H9 (cell line): Measurements from ENCODE around the gene TSPEAR. TPM values are rescaled to one million over a fixed set of nuclear protein-coding genes. Genes with fewer than 3 reads are reported as not detected.
A peak's percentile ranks its signal among the peaks of the same experiment; 100 is the strongest.

Source experiments
- DNase-seq: peaks from one replicate; pipeline ENCODE4 v3.0.0-alpha.2; 2017
- H2AFZ ChIP-seq: one replicate; pipeline ENCODE4 v1.6.1; 2013; ENCODE audit warnings: mild to moderate bottlenecking, low read length, control low read depth, moderate library complexity
- H2AK5ac ChIP-seq: 2 replicates; pipeline ENCODE4 v1.6.1; 2013; ENCODE audit warnings: low read length, control low read depth, mixed read lengths; ENCODE audit not compliant: insufficient read length
- H2BK120ac ChIP-seq: one replicate; pipeline ENCODE4 v1.6.1; 2013; ENCODE audit warnings: low read depth, mild to moderate bottlenecking, low read length, control low read depth, inconsistent platforms; ENCODE audit not compliant: poor library complexity, severe bottlenecking
- H2BK12ac ChIP-seq: 2 replicates; pipeline ENCODE4 v1.6.1; 2013; ENCODE audit warnings: low read length, control low read depth, mixed read lengths, low read depth; ENCODE audit not compliant: insufficient read length
- H2BK15ac ChIP-seq: 2 replicates; pipeline ENCODE4 v1.6.1; 2013; ENCODE audit warnings: low read depth, low read length, control low read depth
- H2BK20ac ChIP-seq: one replicate; pipeline ENCODE4 v1.6.1; 2013; ENCODE audit warnings: low read depth, mild to moderate bottlenecking, low read length, control low read depth, inconsistent platforms; ENCODE audit not compliant: poor library complexity, severe bottlenecking
- H2BK5ac ChIP-seq: 2 replicates; pipeline ENCODE4 v1.6.1; 2013; ENCODE audit warnings: low read length, control low read depth, mixed read lengths; ENCODE audit not compliant: insufficient read length
- H3K14ac ChIP-seq: 2 replicates; pipeline ENCODE4 v1.6.1; 2013; ENCODE audit warnings: low read length, control low read depth; ENCODE audit not compliant: insufficient read depth
- H3K18ac ChIP-seq: 2 replicates; pipeline ENCODE4 v1.6.1; 2013; ENCODE audit warnings: low read depth, mild to moderate bottlenecking, mixed read lengths, low read length, control low read depth; ENCODE audit not compliant: insufficient read length
- H3K23ac ChIP-seq: 2 replicates; pipeline ENCODE4 v1.6.1; 2013; ENCODE audit warnings: low read length, control low read depth, mixed read lengths, low read depth; ENCODE audit not compliant: insufficient read length
- H3K23me2 ChIP-seq: 2 replicates; pipeline ENCODE4 v1.6.1; 2013; ENCODE audit warnings: low read depth, mild to moderate bottlenecking, mixed read lengths, low read length, control low read depth; ENCODE audit not compliant: insufficient read length, poor library complexity, severe bottlenecking
- H3K27ac ChIP-seq: 2 replicates; pipeline ENCODE4 v1.5.1; 2013; ENCODE audit warnings: low read length, control low read depth, mixed read lengths, low read depth; ENCODE audit not compliant: insufficient read length
- H3K27me3 ChIP-seq: 2 replicates; pipeline ENCODE4 v1.6.1; 2013; ENCODE audit warnings: low read length, control low read depth, inconsistent platforms; ENCODE audit not compliant: insufficient read depth
- H3K4ac ChIP-seq: 2 replicates; pipeline ENCODE4 v1.6.1; 2013; ENCODE audit warnings: low read depth, mild to moderate bottlenecking, control low read depth, inconsistent platforms, low read length, moderate library complexity
- H3K4me1 ChIP-seq: 2 replicates; pipeline ENCODE4 v1.6.1; 2013; ENCODE audit warnings: low read length, control low read depth, inconsistent platforms; ENCODE audit not compliant: insufficient read depth
- H3K4me2 ChIP-seq: 2 replicates; pipeline ENCODE4 v1.6.1; 2013; ENCODE audit warnings: low read length, control low read depth, mixed read lengths; ENCODE audit not compliant: insufficient read length, insufficient read depth
- H3K56ac ChIP-seq: 2 replicates; pipeline ENCODE4 v1.6.1; 2013; ENCODE audit warnings: low read depth, mild to moderate bottlenecking, mixed read lengths, low read length, control low read depth; ENCODE audit not compliant: insufficient read length
- H3K79me1 ChIP-seq: 2 replicates; pipeline ENCODE4 v1.6.1; 2013; ENCODE audit warnings: low read depth, mild to moderate bottlenecking, moderate library complexity, low read length, control low read depth, inconsistent platforms; ENCODE audit not compliant: insufficient read depth, poor library complexity, severe bottlenecking
- H3K79me2 ChIP-seq: 2 replicates; pipeline ENCODE4 v1.6.1; 2013; ENCODE audit warnings: low read length, control low read depth, inconsistent platforms; ENCODE audit not compliant: insufficient read depth
- H3K9ac ChIP-seq: 2 replicates; pipeline ENCODE4 v1.6.1; 2013; ENCODE audit warnings: low read length, control low read depth, mixed read lengths; ENCODE audit not compliant: insufficient read length; ENCODE audit errors: extremely low read depth
- H3K9me3 ChIP-seq: one replicate; pipeline ENCODE4 v1.6.1; 2013; ENCODE audit warnings: low read depth, low read length, inconsistent platforms; ENCODE audit not compliant: control insufficient read depth
- H3T11ph ChIP-seq: one replicate; pipeline ENCODE4 v1.6.1; 2013; ENCODE audit warnings: mild to moderate bottlenecking, low read length, control low read depth, inconsistent platforms
- H4K20me1 ChIP-seq: one replicate; pipeline ENCODE4 v1.6.1; 2013; ENCODE audit not compliant: control insufficient read depth, insufficient read length, insufficient read depth
- H4K5ac ChIP-seq: 2 replicates; pipeline ENCODE4 v1.6.1; 2013; ENCODE audit warnings: low read depth, mild to moderate bottlenecking, mixed read lengths, low read length, control low read depth; ENCODE audit not compliant: insufficient read length
- H4K8ac ChIP-seq: replicated peaks from 2 replicates; pipeline ENCODE4 v1.6.1; 2013; ENCODE audit warnings: low read length, control low read depth, mixed read lengths, low read depth; ENCODE audit not compliant: insufficient read length
- H4K91ac ChIP-seq: 2 replicates; pipeline ENCODE4 v1.6.1; 2013; ENCODE audit warnings: low read depth, mild to moderate bottlenecking, moderate library complexity, mixed read lengths, low read length, control low read depth; ENCODE audit not compliant: insufficient read length
- H3K27ac Mint-ChIP-seq, 3 experiments: 2 replicates in 2 of 3; 3 replicates in 1 of 3; pipeline ENCODE4 v1.8.0; 2020 to 2021; ENCODE audit warnings: mixed read lengths in 3 of 3, mild to moderate bottlenecking in 1 of 3, moderate library complexity in 1 of 3
- H3K27me3 Mint-ChIP-seq: 2 replicates; pipeline ENCODE4 v1.8.0; 2021; ENCODE audit warnings: low read depth, mild to moderate bottlenecking, moderate library complexity, mixed read lengths
- H3K36me3 Mint-ChIP-seq, 3 experiments: 2 replicates in 2 of 3; 3 replicates in 1 of 3; pipeline ENCODE4 v1.8.0; 2020 to 2021; ENCODE audit warnings: low read depth in 3 of 3, mixed read lengths in 3 of 3; ENCODE audit not compliant: insufficient read depth in 1 of 3
- H3K4me1 Mint-ChIP-seq, 2 experiments: 2 replicates each; pipeline ENCODE4 v1.8.0; 2020; ENCODE audit warnings: mixed read lengths in 2 of 2
- H3K4me3 Mint-ChIP-seq, 2 experiments: 2 replicates in 1 of 2; 3 replicates in 1 of 2; pipeline ENCODE4 v1.8.0; 2020 to 2021; ENCODE audit warnings: mild to moderate bottlenecking in 2 of 2, mixed read lengths in 2 of 2, moderate library complexity in 1 of 2
- H3K9me3 Mint-ChIP-seq, 2 experiments: 2 replicates in 1 of 2; 3 replicates in 1 of 2; pipeline ENCODE4 v1.8.0; 2020; ENCODE audit warnings: mild to moderate bottlenecking in 2 of 2, mixed read lengths in 2 of 2, moderate library complexity in 1 of 2
- WGBS: extraction: QIAGEN DNeasy Blood & Tissue Kit; methylation state at CpG from one replicate; pipeline ENCODE4 v1.1.7; 2013; ENCODE audit warnings: missing lambda C conversion rate, low lambda C conversion rate, mixed read lengths; ENCODE audit not compliant: insufficient read length; ENCODE audit errors: extremely low coverage; 5-methylcytosine and 5-hydroxymethylcytosine counted together
- long read RNA-seq: library from polyadenylated mRNA; unstranded; transcript quantifications from one replicate; pipeline ENCODE4 v2.0.0, GENCODE V29; 2020
- total RNA-seq: library from RNA; stranded (reverse); gene quantifications from 2 replicates; pipeline ENCODE4 v1.2.1, GENCODE V29; 2021
- TF ChIP-seq, protein P1 (sequence below): fragments of 200-600 bp; sonication (generic); conservative IDR thresholded peaks from 3 replicates; pipeline ENCODE4 v1.8.0; 2021; ENCODE audit warnings: antibody characterized with exemption, mild to moderate bottlenecking

Gene TSPEAR
- 1.2 and 1.3 TPM in 2 replicates for total RNA-seq
- long read RNA-seq, partial matches to known transcripts, result 0 of 4 reads
- long read RNA-seq, other reads (novel, unspliced or antisense), result 3 of 4 reads

DNA sequence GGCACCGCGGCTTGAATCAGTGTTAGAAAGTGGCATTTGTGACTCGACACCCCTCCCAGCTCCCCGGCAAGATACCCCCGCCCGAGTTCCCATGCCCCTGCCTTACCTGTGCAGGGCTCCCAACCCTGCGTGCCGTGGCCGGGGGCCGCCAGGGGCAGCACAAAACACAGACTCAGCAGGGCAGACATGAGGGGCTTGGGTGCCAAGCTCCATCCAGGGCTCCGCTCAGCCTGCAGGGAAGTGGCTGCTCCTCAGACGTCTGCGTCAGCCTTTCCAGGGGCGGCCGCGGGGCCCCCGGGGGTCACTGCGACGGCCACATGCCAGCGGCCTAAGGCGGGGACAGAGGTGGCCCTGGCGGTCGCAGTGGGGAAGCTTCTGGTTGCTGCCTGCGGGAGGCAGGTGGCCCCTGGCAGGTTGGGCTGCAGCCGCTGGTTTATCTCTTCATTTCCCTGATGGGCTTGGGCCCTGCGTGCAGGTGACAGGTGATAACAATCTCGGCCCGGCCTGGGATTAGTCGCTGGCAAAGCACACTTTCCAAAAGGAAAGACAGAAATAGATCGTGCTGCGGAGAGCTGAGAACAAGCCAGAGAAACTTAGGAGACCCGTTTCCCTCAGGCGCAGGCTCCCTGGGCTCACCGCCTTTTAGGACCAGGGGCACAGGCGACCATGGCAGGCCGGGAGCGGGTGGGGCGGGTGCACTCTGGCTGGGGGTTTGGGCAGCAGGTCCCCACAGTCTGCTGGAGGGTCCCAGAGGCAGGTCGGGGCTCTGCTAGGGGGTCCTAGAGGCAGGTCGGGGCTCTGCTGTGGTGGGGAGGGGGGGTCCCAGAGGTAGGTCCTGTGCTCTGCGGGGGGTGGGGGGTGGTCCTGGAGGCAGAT, at the start of gene TSPEAR:
TSS of gene TSPEAR (minus strand) at position 246 of the 876 bp plus-strand sequence. CDS start at position 188, 58 bp downstream.
- no peak within 1 kb of the TSS for H2BK15ac ChIP-seq
- WGBS, result no CpG with 5 or more reads among the region's 41 CpGs
- TF ChIP-seq, protein P1, sequence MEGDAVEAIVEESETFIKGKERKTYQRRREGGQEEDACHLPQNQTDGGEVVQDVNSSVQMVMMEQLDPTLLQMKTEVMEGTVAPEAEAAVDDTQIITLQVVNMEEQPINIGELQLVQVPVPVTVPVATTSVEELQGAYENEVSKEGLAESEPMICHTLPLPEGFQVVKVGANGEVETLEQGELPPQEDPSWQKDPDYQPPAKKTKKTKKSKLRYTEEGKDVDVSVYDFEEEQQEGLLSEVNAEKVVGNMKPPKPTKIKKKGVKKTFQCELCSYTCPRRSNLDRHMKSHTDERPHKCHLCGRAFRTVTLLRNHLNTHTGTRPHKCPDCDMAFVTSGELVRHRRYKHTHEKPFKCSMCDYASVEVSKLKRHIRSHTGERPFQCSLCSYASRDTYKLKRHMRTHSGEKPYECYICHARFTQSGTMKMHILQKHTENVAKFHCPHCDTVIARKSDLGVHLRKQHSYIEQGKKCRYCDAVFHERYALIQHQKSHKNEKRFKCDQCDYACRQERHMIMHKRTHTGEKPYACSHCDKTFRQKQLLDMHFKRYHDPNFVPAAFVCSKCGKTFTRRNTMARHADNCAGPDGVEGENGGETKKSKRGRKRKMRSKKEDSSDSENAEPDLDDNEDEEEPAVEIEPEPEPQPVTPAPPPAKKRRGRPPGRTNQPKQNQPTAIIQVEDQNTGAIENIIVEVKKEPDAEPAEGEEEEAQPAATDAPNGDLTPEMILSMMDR, result peak; percentile 37; the same call in 2 of the 3 replicates
- peaks cover 53 to 65% of the 10 kb centered on the region in 2 experiments for H3K4me1 Mint-ChIP-seq
- H2BK5ac ChIP-seq, result no peak within 1 kb of the TSS
- H3K79me1 ChIP-seq, result no peaks in the 10 kb centered on the region
- no peak within 1 kb of the TSS for H3T11ph ChIP-seq
- peak; percentile 47 for DNase-seq
- no peak within 1 kb of the TSS for H4K91ac ChIP-seq
- no peak within 1 kb of the TSS for H3K18ac ChIP-seq
- no peak within 1 kb of the TSS for H3K27ac Mint-ChIP-seq
- peaks cover 93% of the 10 kb centered on the region for H3K27me3 Mint-ChIP-seq
- no peak within 1 kb of the TSS for H3K4ac ChIP-seq
- peaks cover 3% of the 10 kb centered on the region; the same call in 1 of the 2 replicates for H3K4me1 ChIP-seq
- H3K79me2 ChIP-seq, result no peaks in the 10 kb centered on the region
- no peaks in the 10 kb centered on the region for H4K20me1 ChIP-seq
- H2AFZ ChIP-seq, result no peak within 1 kb of the TSS
- H3K4me3 Mint-ChIP-seq, result peak within 1 kb of the TSS; percentile 56 to 86
- no peak within 1 kb of the TSS for H3K27ac ChIP-seq
- no peak within 1 kb of the TSS for H3K23ac ChIP-seq
- no peaks in the 10 kb centered on the region; a peak in 3 of 7 replicates for H3K36me3 Mint-ChIP-seq
- no peaks in the 10 kb centered on the region for H3K9me3 Mint-ChIP-seq
- H2BK20ac ChIP-seq, result no peak within 1 kb of the TSS
- no peak within 1 kb of the TSS for H2AK5ac ChIP-seq
- peak within 1 kb of the TSS; percentile 39 for H3K4me2 ChIP-seq
- no peak within 1 kb of the TSS for H3K9ac ChIP-seq
- peaks cover 50% of the 10 kb centered on the region; the same call in 1 of the 2 replicates for H3K27me3 ChIP-seq
- no peak within 1 kb of the TSS for H4K5ac ChIP-seq
- H2BK120ac ChIP-seq, result no peak within 1 kb of the TSS
- H3K14ac ChIP-seq, result no peak within 1 kb of the TSS
- H3K56ac ChIP-seq, result no peak within 1 kb of the TSS
- peaks cover 34% of the 10 kb centered on the region for H3K23me2 ChIP-seq
- no peak within 1 kb of the TSS for H4K8ac ChIP-seq
- H2BK12ac ChIP-seq, result no peak within 1 kb of the TSS
- no peaks in the 10 kb centered on the region for H3K9me3 ChIP-seq
